ENCODE data around the gene TM9SF3.

DNA sequence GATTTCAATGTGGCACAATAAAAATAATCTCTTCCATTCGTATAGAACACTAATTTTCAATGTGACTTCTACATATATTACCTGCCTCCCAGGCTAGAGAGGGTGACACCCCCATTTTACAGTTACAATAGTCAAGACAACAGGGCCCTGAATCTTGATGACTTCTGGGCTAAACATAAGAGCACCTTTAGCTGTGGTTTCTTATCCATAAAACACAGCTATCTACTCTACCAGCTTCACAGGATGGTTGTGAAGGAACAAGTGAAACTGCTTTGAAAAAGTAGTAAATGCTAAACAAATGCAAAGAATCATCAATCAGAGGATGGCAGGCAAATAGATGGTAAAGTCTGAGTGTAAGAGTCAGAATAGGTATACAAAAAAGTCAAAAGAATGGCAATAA is 69.5 kb downstream of the TM9SF3 start:
- TF ChIP-seq POLR2AphosphoS5 (IDR thresholded peaks at IDR 0.05; ENCODE audit: low read depth, low read length) (no peak), TAF1 (IDR thresholded peaks at IDR 0.05; ENCODE audit: low read depth, low read length) (no peak)
